Inferior parietal cortex (tissue), 1 donor: ENCODE results near the gene TTC29.

ENCODE experiments used
- DNase-seq: peaks from one replicate; pipeline ENCODE4 v3.0.0-alpha.2; 2016; ENCODE audit errors: extremely low spot score

TTC29 gene, protein sequence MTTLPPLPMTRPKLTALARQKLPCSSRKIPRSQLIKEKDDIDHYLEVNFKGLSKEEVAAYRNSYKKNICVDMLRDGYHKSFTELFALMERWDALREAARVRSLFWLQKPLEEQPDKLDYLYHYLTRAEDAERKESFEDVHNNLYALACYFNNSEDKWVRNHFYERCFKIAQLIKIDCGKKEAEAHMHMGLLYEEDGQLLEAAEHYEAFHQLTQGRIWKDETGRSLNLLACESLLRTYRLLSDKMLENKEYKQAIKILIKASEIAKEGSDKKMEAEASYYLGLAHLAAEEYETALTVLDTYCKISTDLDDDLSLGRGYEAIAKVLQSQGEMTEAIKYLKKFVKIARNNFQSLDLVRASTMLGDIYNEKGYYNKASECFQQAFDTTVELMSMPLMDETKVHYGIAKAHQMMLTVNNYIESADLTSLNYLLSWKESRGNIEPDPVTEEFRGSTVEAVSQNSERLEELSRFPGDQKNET

DNA sequence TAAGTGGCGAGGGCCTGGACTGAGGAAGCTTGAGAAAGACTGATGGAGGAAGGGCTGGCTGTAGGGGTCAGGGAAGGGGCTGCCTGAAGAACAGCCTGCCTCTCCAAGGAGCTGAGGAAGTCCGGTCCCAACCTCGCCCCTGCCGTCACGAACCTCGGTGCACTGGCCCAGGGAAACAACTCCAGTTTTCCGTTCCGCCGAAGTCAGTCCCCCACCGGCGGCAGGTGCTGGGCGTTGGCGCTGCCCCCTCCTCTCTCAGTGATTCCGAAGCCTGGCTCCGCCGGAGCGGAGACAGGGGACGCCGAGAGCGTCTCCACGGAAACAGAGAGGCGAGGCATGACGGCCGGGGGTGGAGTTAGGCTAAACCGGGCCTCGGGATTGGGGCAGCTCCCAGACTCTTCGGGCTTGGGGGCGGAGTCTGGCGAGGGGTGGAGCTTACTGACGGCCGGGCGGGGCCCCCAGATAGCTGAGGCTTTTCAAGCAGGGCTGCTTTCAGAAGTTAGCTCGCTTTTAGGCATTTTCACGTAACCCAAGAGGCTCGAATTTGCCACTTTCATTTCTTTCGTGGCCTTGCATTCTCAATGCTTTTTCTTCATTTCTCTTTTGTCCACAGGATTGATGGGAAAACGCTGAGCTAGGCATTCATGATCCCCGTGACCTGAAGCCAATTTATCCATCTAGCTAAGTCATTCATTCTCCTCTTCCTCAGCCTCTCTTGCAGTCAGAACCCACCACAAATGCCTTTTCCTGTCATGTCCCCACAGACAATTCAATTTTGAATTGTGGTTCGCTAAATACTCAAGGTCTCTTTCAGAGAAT, at the start of gene TTC29:
Gene TTC29, minus strand, starts transcription at position 309 of the 819 bp plus-strand sequence. CDS start 5,969 bp downstream, outside the sequence.
- DNase-seq, result peak; percentile 80

DNA sequence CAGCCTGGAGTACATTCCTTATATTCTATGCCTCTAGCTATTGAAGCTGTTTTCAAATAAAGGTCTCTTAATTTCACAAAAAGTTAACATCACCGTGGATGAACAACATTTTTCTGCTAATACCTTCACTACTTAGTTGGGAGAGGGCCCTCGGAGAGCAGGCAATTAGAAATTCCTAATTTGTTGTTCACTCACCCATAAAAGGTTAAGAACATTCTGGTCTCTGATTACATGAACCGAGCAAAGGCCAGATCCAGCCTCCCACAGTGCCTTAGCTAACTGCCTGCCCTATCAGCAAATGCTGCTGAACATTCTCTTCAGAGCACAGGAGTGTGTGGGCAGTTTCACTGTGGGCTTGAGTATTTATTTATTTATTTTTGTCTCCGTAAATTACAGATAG, 36.0 kb upstream of the TTC29 start:
- DNase-seq, result no peak

DNA sequence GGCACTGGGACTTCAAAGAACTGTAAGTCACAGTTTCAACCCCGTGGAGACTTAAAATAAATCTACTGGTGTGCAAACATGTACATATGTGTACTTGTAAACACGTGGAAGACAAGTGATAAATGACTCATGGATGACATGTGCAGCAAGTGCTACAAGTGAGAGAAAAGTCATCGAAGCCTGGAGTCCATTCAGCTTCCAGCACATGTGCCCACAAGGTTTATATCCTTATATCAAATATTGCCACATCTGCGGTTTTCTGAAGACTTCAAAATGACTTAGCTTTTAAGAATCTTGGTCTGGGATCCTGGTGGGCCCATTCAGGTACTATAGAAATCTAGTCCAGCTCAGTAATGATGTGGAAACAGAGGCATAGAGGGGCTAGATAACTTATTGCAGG, 33.0 kb upstream of the TTC29 start:
- DNase-seq, result no peak

DNA sequence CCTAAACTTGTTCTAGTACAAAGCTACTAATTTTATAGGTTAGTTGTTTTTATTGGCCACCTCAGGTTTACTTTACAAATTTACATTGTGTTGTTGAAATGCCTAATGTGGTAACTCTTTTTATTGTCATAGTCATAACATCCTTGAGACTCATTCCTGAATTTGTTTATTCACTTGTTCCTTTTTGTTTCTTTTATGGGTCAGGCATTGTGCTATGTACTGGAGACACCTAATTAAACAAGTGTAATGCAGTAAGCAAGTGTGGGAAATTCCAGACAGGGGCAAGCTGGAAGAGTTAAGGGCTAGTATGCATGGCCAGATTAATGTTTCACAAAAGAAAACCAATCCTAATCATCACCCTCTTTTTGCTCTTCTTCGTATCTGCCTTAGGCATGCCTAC, 30.5 kb upstream of the TTC29 start:
- no peak for DNase-seq

DNA sequence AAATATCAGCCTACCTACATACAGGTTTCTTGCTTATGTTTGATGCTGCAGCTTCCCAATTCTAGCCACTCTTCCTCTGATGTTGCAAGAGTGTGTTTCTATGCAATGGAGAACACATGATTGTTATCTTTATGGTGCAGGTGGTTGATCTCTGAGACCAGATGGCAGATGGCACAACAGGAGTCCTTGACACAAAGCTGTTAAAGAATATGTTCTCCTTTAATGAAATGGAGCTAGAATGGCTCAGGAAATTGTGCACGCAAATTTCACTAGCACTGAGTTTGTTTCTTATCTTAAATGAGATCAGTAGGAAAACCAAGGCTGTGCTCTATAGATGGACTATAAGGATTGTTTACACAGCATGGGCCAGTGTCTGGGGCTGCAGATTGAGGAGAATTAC, 29.9 kb upstream of the TTC29 start:
- DNase-seq, result no peak

DNA sequence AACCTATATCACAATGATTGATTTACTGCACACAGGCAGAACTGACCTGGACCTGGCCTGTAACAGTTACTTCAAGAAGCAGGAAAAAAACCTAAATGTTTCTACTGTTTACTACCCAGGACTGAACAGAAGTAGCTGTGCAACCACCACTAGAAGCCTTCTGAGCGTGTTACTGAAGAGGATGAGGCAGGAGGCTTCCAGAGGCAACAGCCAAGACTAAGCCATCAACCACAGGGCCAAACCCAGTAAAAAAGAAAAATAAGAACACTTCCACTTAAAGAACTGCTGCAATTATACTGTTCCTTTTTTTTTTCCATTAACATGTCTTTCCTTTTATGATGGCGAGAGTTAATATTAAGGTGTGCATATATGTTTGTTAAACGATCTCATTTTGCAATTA, 29.4 kb upstream of the TTC29 start:
- no peak for DNase-seq

DNA sequence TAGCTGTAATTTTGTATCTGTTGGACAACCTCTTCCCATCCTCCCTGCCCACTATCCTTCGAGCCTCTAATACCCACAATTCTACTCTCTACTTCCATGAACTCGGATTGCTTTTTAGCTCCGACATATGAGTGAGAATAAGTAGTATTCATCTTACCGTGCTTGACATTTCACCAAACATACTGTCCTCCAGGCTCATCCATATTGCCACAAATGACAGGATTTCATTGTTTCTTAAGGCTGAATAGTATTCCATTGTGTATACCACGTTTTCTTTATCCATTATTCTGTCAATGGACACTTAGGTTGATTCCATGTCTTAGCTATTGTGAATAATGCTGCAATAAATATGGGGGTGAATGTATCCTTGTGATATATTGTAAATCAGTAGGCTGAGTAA, 26.4 kb upstream of the TTC29 start:
- no peak for DNase-seq

DNA sequence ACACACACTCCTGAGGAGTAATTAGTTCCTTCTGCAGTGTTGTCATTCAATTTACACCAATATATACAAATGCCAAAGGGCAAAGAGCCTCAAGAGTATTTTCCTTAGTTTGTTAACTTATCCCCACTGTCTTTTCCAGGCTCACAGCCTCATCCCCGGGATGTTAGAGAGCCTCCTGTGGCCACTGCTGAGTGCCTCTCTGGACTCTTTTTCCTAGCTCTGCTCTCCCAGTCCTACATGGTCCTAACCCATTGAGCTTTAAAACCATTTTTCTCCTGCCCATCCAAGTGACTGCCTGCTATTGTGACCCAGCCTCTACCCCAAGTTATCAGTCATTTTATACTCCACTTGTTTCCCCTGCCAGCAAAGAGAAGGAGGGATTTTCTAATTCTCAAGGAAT, 23.5 kb upstream of the TTC29 start:
- DNase-seq, result no peak

DNA sequence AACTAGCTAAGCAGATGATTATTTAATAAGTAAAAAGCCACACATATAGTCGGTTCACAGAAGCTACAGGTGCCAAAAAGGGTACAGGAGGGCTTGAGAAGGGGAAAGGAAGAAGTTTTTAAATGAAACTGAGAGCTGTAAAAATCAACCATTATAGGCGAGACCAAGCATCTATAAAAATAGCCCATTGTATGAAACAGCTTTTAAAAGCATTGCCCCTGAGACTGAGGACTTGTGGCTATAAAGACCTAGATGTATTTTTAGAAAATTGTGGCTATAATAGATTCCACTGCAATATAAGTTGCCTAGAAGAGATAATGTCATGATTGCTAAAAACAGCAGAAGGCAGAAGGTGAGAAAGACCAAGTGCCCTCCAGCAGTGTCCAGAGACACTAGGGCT, 15.0 kb upstream of the TTC29 start:
- DNase-seq, result no peak

DNA sequence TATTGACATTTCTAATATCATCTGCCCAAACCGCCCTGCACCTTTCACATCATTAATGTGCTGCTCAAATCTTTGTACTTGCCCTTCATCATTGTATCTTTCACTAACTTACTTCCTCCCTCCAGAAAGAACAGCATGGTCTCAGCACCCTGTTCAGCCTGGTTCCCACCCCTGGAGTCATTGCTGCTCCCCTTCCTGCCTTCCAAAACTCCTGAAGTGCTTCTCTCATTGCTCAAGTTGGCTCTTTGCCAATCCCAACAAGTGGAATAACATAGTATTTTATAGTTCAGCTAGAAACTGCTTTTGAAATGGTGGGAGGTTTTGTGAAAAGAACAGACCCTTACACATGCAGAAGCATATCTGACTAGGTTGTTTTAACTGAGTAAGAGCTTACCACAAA, 14.0 kb upstream of the TTC29 start:
- DNase-seq, result no peak

DNA sequence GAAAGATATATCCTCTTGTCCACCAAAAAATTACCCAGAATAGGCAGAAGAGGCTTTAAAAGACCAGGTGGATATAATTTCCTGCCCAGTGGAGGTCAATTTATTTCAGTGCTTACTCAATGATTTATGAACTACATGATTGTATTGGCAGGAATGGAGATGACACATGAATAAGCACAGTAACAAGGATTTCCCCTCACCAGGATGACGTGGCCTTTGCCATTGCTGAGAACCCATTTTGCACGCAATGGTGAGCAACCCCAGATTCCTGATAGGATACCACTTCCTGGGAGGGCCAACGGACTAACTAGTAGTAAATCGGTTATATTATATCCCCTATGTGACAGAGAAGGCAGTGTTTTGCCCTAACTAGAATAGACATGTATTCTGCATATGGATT, 11.6 kb upstream of the TTC29 start:
- DNase-seq, result no peak

DNA sequence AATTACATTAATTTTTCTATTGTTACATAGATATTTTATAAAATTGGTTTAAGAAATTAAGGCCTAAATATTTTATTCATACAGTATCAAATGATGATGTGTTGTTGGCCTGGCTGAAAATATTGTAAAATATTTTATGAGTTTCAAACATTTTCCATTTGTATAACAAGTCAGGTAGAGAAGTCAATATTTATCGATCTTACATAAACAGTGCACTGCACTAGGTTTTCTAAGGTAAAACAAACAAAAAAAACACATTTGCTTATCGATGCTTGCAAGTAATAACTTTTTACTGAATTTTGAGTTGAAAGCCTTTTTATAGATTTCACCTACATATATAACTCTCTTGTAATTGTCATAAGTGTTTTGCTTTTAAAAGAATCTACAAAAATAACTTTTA, 7.2 kb upstream of the TTC29 start:
- DNase-seq, result no peak

DNA sequence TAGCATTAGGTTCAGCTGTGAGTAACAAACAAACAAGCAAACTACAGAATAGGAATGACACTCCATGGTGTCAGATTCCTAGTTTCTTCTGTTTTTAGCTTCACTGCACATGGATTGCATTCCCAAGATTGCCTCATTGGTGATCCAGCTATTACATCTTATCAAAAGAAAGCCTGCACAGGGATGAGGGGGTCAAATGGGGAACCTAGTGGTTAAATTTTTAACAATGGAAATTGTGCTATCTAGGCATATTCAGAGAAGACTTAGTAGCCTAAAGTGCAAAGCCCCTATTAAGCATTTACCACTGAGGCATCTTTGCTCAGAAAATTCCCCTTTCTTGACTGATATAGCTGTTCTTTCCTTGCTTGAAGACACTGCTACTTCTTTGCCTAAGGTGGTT, 3.9 kb upstream of the TTC29 start:
- no peak for DNase-seq

DNA sequence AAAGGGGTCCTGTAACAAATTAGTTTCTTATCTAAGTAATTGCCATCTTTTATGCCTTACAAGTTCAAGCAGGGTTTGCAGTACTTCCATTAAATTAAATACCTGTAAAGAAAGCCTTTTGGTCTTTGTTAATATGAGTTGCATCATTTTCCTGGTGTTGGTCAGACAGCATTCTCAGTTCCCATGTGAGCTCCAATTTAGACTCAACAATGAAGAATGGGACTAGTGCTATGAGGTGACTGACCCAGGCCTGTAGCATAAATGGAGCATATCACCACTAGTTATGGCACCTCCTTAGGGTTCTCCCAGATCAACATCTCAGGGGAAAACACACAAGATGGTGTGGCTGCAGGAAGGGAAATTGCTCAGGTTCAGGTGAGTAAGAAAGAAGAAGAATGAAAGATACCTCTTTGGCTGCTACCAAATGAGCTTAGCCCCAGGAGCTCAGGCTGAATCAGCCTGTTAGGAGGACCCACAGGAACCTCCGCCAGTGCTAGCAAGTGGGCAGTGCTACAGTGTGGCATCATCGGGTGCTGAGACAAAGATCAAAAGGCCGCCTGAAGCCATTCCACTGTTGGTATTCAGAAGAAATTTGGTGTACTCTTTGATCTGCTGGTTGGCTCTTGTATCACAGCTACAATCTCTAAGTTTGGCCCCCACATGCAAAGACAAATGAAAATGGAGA, 1.8 kb downstream of the TTC29 start:
- DNase-seq, result no peak

DNA sequence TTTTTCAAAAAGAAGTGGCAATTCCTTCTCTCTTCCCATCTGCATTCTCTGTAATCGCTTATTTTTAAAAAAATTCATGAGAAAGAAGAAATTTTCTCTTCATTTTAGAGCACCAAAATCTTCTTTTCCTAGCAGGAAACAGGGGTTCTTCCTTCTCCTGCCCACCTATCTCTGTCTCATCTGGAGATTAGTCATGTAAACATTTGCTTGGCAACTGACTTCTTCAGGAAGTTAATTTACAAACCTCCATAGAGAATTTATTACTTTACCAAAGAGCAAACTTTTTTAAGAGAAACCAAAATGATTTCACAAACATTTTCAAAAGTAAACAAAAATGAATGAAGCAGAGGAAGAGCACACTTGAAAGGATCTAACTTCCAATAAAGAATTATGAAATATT, 13.5 kb downstream of the TTC29 start:
- DNase-seq, result no peak

DNA sequence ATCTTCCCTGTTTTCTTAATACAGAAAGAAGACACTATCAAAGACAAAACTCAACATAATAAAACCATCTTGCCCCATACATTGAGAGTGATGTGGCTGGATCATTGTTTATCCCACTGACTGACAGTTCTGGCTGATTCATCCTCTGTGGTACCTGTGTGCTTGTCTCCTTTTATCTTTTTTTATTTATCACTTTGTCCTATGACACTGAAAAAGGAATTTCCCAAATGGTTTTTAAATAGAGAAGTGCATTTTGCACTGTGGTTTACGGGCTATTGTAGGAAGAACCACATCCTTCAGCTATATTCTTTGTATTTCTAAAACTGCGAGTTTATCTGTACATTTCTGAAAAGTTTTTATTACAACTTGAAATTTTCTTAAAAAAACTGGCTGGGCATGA, 15.0 kb downstream of the TTC29 start:
- no peak for DNase-seq

DNA sequence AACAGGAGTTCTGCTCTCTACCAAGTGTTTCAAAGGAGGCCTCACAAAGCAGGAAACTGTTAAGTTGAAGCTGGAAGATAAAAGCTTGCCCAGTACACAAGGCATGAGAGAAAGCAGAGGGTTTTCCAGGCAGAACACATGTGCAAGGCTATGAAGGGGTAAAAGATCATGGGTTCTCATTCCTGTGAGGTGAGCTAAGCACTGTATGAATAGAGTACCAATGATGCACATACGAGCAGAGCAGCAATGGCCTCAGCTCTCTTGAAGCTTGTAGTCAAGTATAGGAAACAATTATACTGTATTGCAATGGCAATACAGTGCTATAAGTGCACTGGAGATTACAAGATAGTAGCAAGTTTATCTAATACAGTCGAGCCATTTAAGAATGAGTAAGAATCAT, 18.0 kb downstream of the TTC29 start:
- DNase-seq, result no peak

DNA sequence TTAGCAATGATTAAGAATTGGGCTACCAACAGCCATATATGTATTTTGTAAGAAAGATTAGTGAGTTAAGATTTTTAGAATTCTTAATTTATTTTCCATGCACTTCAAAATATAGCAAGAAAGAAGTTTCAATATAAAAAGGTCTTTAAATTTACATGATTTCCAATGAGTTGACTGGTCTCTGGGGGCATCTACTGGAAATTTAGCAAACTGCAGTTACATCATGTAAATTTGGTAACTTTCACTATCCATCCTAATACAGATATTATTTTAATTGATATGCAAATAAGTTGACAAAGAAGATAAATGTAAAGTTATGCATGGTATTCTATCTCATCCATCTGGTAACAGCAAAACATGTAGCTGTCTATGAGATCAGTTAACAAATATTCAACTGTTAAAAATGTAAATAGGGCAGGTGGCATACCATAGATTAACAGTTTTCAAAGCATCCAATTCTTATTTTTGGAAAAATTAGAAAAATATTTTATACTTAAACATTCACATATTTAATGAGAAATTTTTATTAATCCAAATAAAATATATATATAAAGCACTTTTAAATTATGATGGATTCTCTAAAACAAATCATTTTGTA, 29.1 kb downstream of the TTC29 start:
- peak; percentile 76 for DNase-seq

DNA sequence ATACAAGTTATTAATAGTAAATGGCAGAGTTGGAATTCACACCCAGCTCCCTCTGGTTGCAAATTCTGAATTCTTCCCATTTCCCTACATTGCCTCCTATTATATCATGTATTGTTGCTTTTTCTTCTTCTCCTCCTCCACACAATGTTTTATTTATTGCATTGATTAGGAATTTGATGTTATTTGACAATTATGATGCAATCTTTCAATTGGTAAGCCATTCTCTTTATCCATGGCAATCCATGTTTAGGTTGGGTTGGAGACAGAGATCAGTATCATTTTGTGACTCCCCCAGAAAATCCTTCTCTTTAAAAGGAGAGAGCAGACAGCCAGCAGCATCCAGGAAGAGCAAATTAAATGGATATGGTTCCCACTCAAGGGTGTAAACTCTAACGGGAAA, 30.5 kb downstream of the TTC29 start:
- DNase-seq, result no peak

DNA sequence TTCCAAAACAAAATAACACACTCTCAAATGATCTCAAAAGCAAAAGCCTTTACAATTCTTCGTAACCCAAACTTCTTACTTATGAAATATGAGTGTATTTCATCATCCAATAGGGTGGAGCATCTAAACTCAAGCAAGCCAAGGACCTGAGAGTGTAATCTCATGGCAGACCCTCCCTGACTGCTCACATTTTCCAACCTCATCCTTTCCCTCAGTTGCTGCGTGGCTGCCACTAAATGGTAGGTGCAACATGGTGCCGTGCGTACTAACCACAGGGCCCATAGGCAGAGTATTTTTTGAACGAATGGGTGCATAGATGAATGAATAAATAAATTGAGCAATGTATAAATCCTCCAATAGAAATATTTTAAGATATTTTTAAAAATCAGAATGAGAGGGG, 45.4 kb downstream of the TTC29 start:
- DNase-seq, result no peak

DNA sequence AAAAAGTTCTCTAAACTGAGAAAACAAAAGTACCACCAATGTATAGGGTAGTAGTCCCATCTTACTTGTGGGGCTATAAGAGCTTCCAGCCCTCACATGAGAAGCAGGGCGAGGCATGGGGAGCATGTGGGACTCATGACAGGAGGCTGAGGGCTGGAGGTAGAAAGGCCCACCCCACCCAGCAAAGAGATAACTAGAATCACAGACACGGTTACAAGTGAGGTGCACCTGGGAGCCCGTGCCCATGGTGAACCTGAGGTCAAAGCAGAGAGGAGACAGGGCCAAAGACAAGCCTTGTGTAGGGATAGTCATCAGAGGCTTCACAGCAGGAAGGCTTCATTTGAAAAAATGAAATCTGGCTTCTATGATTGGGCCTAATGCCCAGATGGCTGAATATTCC, 55.4 kb downstream of the TTC29 start:
- DNase-seq, result no peak

DNA sequence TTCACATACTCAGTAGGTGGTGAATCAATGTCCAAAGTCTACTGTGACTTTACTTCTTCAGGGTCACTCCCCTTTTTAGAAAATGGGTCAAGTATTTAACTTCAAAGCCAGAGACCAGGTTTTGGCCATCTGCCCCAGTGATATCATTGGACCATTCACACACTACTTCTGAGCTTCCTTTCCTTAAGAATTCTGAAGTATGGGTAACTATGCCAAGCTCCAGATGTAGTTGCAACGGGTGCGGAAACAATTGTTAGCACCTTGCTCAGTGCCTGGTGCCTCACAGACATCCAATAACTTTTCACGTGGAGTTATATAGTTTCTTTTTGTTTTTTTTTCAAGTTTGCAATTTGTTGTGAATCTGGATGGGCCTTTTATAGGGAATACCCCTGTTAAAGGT, 62.6 kb downstream of the TTC29 start:
- DNase-seq, result no peak
